Mammary microvascular endothelial cell (primary cell): ENCODE measurements around the gene ICAM3. TPM values are rescaled to one million over a fixed set of nuclear protein-coding genes. Genes with fewer than 3 reads are reported as not detected.

Experiments used
- total RNA-seq: library from RNA; depleted of rRNA; stranded (reverse); fragments of >200 nt; gene quantifications from 2 replicates; pipeline ENCODE4 v1.2.3, GENCODE V29; 2015

Gene ICAM3, protein sequence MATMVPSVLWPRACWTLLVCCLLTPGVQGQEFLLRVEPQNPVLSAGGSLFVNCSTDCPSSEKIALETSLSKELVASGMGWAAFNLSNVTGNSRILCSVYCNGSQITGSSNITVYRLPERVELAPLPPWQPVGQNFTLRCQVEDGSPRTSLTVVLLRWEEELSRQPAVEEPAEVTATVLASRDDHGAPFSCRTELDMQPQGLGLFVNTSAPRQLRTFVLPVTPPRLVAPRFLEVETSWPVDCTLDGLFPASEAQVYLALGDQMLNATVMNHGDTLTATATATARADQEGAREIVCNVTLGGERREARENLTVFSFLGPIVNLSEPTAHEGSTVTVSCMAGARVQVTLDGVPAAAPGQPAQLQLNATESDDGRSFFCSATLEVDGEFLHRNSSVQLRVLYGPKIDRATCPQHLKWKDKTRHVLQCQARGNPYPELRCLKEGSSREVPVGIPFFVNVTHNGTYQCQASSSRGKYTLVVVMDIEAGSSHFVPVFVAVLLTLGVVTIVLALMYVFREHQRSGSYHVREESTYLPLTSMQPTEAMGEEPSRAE
- total RNA-seq = 7.7 and 9.4 TPM in 2 replicates

DNA sequence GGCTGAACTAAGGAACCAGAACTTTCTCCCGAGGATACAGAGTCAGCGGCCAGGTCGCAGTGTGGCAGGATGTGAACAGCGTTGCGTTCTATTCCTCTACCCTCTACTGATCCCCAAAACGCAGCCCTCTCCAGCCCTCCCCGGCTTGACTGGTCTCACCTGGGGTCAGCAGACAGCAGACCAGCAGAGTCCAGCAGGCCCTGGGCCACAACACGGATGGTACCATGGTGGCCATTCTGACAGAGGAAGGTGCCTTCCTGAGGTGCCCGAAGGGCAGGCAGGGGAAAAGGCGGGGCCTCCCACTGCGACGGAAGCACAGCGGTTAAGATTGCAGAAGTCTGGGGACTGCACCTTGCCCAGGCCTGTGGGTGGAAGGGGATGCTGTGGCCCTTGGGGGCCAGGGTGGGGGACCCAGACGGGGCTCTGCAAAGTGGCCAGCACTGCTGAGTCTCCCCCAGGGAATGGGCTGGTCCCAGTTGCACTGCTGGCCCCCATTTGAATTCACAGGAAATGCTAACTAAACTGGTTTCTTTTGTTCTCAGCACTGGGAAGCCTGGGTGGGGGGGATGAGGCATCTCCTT, at the start of gene ICAM3:
ICAM3 (minus strand) TSS at position 245 of the 581 bp plus-strand sequence; CDS start at position 235, 10 bp downstream.

DNA sequence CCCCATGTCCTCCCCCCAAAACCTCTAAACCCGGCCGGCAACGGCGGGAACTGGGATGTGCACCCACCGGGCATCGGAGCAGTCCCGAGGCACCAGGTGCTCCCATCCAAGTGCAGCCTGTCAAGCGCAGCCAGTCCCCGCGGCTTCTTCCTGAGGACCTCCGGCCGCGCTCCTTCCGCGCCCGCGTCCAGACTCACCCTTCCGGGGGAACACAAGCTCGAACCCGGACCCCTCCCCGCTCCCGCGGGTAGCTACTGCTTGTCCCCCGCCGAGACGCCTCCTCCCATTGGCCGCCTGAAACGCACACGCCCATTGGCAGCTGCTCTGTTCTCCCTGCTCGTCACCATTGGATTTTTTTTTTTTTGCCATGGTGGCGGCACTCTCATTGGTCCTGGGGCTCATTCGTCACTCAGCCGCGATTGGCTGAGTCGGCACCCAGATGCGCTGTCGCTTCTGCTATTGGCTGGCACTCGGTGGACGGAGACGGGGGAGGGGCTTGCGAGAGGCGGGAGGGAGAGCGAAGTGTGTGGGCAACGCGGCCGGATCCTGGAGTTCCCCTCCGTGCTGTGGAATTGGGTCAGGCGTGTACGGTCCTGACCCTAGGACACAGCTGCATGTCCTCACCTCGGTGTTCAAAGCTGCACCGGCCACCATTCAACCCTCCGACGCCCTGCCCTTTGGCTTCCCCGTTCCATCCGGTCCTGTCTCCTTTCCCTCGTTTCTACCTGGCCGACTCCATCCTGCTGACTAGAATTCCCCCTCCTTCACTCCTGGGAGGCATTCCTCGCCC, 41.1 kb upstream of the ICAM3 start, which contains the start of gene TYK2:
TYK2 (minus strand) TSS at position 260 of the 790 bp plus-strand sequence. CDS start 2,166 bp downstream, outside the sequence.

DNA sequence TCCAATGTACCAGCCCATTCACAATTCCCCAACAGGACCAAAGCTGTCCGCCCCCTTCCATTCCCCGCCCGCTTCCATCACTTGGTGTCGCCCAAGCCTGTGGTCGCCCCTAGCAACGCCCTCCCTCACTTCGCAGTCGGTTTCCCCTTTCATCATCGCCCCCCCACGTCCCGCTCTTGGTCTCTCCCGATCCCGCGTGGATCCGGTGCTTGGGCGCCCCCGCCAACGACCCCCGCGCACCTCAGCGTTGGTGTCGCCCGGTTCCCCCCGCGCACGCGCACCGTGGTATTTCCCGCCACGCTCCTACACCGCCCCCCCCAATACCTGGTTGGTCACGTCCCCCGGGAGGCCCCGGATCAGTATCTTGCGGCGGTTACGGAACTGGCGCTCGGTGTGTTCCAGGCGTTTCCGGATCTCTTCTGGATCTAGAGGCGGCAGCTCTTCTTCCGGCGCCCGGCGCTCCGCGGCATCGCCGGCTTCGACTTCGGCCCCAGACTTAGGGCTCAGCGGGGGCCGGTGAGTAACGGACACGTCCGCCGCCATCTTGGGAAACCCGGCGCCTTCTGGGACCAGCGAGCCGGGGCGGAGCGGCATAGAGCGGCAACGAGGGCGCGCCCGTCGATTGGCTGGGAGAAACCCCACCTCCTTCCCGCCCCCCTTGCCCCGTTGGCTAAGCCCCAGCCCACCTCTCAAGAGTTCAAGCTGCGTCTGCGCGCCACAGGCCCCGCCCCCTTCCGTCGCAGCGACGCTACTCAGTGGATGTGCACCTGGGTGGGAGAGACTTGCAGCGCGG, 6.3 kb downstream of the ICAM3 start, which contains the start of gene RAVER1:
RAVER1 (minus strand) TSS at position 565 of the 793 bp plus-strand sequence; CDS start at position 543, 22 bp downstream.

DNA sequence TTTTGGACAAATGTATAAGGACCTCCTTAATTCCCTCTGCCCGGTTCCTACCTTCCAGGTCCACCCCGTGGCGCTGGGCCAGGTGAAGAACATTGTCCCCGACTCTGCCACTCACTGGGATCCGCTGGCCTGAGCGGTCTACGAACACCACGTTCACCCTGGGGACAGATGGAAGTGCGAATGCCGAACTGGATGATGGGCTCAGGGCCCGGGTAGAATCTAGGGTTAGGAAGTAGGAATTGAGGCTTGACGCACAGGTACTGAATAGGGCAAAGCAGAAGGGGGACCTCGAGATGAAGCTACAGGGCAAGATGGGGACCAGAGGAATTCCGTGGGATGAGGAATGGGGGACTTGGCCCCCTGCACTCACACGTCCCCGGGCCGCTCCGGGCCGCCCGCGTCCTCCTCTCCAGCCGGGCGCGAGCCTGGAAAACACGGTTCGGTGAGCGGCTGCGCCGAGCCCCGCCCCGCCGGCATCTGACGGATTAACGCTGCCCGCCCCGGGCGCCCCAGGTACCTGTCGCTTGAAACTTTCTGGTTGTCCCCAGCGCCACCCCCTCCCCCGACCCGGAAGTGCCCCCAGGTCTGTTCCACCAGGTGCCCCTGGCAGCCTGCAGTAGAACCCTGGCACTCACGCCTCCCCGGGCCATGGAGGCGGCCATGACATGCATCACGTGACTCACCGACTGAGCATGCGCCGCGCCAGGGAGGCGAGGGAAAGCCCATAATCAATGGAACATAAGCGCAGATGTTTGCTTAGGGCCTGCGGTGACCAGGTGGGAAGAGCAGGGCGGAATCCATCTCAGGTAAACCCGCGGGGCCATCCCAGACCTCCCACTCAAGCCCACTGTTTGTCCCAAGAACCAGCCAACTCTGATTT, 23.8 kb downstream of the ICAM3 start, which contains the start of gene FDX2:
FDX2 (minus strand) TSS at position 681 of the 880 bp plus-strand sequence; CDS start at position 662, 19 bp downstream.

DNA sequence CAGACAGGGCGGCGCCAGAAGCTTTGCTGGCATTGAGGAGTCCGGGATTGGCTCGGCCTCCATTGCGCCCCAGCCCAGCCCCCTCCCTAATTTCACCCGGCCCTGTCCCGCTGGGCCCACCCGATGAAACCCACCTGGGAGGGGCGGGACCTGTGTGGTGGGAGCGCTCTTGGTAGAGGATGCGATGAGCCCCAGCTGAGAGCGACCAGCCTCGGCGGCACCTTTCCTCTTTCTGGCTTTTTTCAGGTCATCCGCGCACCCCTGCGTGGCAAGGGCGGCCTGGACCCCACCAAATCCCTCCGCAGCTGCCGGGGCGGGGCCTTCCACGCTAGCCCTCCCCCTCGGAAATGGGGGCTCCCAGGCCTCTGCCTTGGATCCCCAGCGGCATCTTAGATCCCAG, 30.0 kb downstream of the ICAM3 start, which contains the start of gene ZGLP1:
ZGLP1 (minus strand) TSS at position 393 of the 400 bp plus-strand sequence.

DNA sequence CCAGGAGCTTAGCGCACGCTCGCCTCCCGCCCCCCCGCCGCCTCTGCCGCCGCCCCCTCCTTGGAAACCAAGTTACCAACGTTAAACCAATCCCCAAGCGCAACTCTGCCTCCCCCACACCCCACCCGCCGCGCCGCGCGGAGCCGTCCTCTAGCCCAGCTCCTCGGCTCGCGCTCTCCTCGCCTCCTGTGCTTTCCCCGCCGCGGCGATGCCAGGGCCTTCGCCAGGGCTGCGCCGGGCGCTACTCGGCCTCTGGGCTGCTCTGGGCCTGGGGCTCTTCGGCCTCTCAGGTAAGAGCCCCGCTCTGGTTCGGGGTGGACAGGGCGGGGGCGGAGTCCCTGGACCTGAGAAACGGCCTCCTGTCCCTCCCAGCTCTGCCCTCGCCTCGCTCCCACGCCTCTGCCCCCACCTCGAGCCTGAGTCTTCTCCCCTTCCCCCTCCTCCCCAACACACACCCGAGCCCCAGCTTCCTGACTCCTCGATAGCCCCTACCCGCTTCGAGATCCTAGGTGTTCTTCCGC, 49.5 kb downstream of the ICAM3 start, which contains the start of gene ICAM5:
ICAM5 (plus strand) TSS at position 117 of the 521 bp plus-strand sequence; CDS start at position 209, 92 bp downstream.

DNA sequence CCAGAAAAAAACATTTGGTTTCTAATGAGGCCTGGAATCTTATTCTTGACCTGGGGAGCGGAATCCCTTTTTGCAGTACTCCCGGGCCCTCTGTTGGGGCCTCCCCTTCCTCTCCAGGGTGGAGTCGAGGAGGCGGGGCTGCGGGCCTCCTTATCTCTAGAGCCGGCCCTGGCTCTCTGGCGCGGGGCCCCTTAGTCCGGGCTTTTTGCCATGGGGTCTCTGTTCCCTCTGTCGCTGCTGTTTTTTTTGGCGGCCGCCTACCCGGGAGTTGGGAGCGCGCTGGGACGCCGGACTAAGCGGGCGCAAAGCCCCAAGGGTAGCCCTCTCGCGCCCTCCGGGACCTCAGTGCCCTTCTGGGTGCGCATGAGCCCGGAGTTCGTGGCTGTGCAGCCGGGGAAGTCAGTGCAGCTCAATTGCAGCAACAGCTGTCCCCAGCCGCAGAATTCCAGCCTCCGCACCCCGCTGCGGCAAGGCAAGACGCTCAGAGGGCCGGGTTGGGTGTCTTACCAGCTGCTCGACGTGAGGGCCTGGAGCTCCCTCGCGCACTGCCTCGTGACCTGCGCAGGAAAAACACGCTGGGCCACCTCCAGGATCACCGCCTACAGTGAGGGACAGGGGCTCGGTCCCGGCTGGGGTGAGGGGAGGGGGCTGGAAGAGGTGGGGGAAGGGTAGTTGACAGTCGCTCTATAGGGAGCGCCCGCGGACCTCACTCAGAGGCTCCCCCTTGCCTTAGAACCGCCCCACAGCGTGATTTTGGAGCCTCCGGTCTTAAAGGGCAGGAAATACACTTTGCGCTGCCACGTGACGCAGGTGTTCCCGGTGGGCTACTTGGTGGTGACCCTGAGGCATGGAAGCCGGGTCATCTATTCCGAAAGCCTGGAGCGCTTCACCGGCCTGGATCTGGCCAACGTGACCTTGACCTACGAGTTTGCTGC, 52.4 kb downstream of the ICAM3 start, which contains the start of gene ICAM4:
ICAM4 (plus strand) TSS at position 153 of the 935 bp plus-strand sequence; CDS start at position 211, 58 bp downstream.

Other genes with a start within 250 kb of the ICAM3 start
- gene ANGPTL6, start 236.9 kb downstream of the ICAM3 start, total RNA-seq = 0.13 TPM in 1 of 2 replicates, not detected in the other
- gene PPAN, start 233.3 kb downstream of the ICAM3 start, total RNA-seq = 48.8 and 51.4 TPM in 2 replicates
- gene P2RY11, start 227.9 kb downstream of the ICAM3 start, total RNA-seq = 0.47 and 2.7 TPM in 2 replicates
- gene EIF3G, start 219.7 kb downstream of the ICAM3 start, total RNA-seq = 261 and 266 TPM in 2 replicates
- 127 and 139 TPM in 2 replicates for gene DNMT1, start 144.7 kb downstream of the ICAM3 start, total RNA-seq
- 1.00 and 1.5 TPM in 2 replicates for gene S1PR2, start 108.3 kb downstream of the ICAM3 start, total RNA-seq
- gene MRPL4, start 87.4 kb downstream of the ICAM3 start, total RNA-seq = 102 and 128 TPM in 2 replicates
- gene ICAM1, start 68.5 kb downstream of the ICAM3 start, total RNA-seq = 130 and 143 TPM in 2 replicates
- gene ICAM4, start 52.7 kb downstream of the ICAM3 start, total RNA-seq = 0.40 and 0.44 TPM in 2 replicates
- gene ICAM5, start 49.7 kb downstream of the ICAM3 start, total RNA-seq = not detected in 2 replicates
- gene ZGLP1, start 29.8 kb downstream of the ICAM3 start, total RNA-seq = 1.4 TPM in 1 of 2 replicates, not detected in the other
- gene FDX2, start 23.6 kb downstream of the ICAM3 start, total RNA-seq = 34.9 and 48.2 TPM in 2 replicates
- 43.6 and 45.8 TPM in 2 replicates for gene RAVER1, start 6.1 kb downstream of the ICAM3 start, total RNA-seq
- 120 and 124 TPM in 2 replicates for gene TYK2, start 40.9 kb upstream of the ICAM3 start, total RNA-seq
- gene CDC37, start 63.9 kb upstream of the ICAM3 start, total RNA-seq = 343 and 390 TPM in 2 replicates
- 2.2 and 4.8 TPM in 2 replicates for gene PDE4A, start 80.9 kb upstream of the ICAM3 start, total RNA-seq
- gene KEAP1, start 163.7 kb upstream of the ICAM3 start, total RNA-seq = 83.8 and 86.8 TPM in 2 replicates
- gene S1PR5, start 177.8 kb upstream of the ICAM3 start, total RNA-seq = not detected in 2 replicates
- gene ATG4D, start 204.3 kb upstream of the ICAM3 start, total RNA-seq = 24.6 and 28.9 TPM in 2 replicates
- 11.3 and 13.4 TPM in 2 replicates for gene KRI1, start 226.4 kb upstream of the ICAM3 start, total RNA-seq
- gene CDKN2D, start 229.4 kb upstream of the ICAM3 start, total RNA-seq = 5.5 and 7.5 TPM in 2 replicates
- gene AP1M2, start 247.7 kb upstream of the ICAM3 start, total RNA-seq = not detected in 2 replicates